OCI-LY1 (cell line): ENCODE data around the gene TBC1D4.

Experiments used
- H2AFZ ChIP-seq: fragments of 200-600 bp; sonication (generic), shearing (Covaris generic); 2 replicates; pipeline ENCODE4 v1.6.0; 2014; ENCODE audit warnings: antibody characterized with exemption, mild to moderate bottlenecking, low read length
- H3F3A ChIP-seq: fragments of 200-600 bp; sonication (generic), shearing (Covaris generic); 2 replicates; pipeline ENCODE4 v1.6.0; 2014; ENCODE audit warnings: mild to moderate bottlenecking, antibody characterized with exemption, low read length, moderate library complexity; ENCODE audit not compliant: insufficient read depth
- H3K27ac ChIP-seq: fragments of 200-600 bp; sonication (generic); 2 replicates; pipeline ENCODE4 v1.5.1; 2014; ENCODE audit warnings: low read length, mixed run types, mild to moderate bottlenecking, low read depth; ENCODE audit not compliant: poor library complexity, severe bottlenecking
- H3K27me3 ChIP-seq: fragments of 200-600 bp; sonication (generic); 2 replicates; pipeline ENCODE4 v1.6.0; 2014; ENCODE audit warnings: antibody characterized with exemption, mild to moderate bottlenecking, low read length, moderate library complexity; ENCODE audit not compliant: insufficient read depth
- H3K36me3 ChIP-seq: fragments of 200-600 bp; sonication (generic); 2 replicates; pipeline ENCODE4 v1.6.1; 2014; ENCODE audit warnings: mild to moderate bottlenecking, antibody characterized with exemption, low read length, moderate library complexity, mixed read lengths; ENCODE audit not compliant: insufficient read depth
- H3K4me1 ChIP-seq: fragments of 200-600 bp; sonication (generic); 2 replicates; pipeline ENCODE4 v1.5.1; 2014; ENCODE audit warnings: mild to moderate bottlenecking, low read length, moderate library complexity; ENCODE audit not compliant: insufficient read depth, severe bottlenecking
- H3K4me2 ChIP-seq: fragments of 200-600 bp; sonication (generic), shearing (Covaris generic); 2 replicates; pipeline ENCODE4 v1.6.1; 2014; ENCODE audit warnings: low read length
- H3K4me3 ChIP-seq: fragments of 200-600 bp; sonication (generic); 2 replicates; pipeline ENCODE4 v1.5.1; 2014; ENCODE audit warnings: low read length, low read depth, mild to moderate bottlenecking, mixed read lengths; ENCODE audit not compliant: poor library complexity, severe bottlenecking
- H3K79me2 ChIP-seq: fragments of 200-600 bp; shearing (Covaris generic); 2 replicates; pipeline ENCODE4 v1.6.1; 2016; ENCODE audit warnings: mixed run types, low read length, mixed read lengths; ENCODE audit not compliant: insufficient read depth
- H3K9ac ChIP-seq: fragments of 200-600 bp; sonication (generic), shearing (Covaris generic); 2 replicates; pipeline ENCODE4 v1.6.1; 2014; ENCODE audit warnings: mild to moderate bottlenecking, low read length, mixed read lengths
- H3K9me2 ChIP-seq: fragments of 200-600 bp; sonication (generic), shearing (Covaris generic); 2 replicates; pipeline ENCODE4 v1.6.1; 2014; ENCODE audit warnings: low read depth, mild to moderate bottlenecking, low read length, mixed read lengths
- H3K9me3 ChIP-seq: fragments of 200-600 bp; shearing (Covaris generic); 2 replicates; pipeline ENCODE4 v1.6.1; 2014; ENCODE audit warnings: low read length, mixed read lengths
- H4K20me1 ChIP-seq: fragments of 200-600 bp; sonication (generic), shearing (Covaris generic); 2 replicates; pipeline ENCODE4 v1.6.0; 2016; ENCODE audit warnings: mild to moderate bottlenecking, low read length; ENCODE audit not compliant: insufficient read depth
- CTCF ChIP-seq: fragments of 200-600 bp; sonication (generic), shearing (Covaris generic); IDR thresholded peaks from 2 replicates; pipeline ENCODE4 v1.5.1; 2017; ENCODE audit warnings: mild to moderate bottlenecking, antibody characterized with exemption, low read length, moderate library complexity, mixed read lengths
- EZH2 ChIP-seq: fragments of 200-600 bp; sonication (generic), shearing (Covaris generic); IDR thresholded peaks from 2 replicates; pipeline ENCODE4 v1.8.0; 2017; ENCODE audit warnings: borderline replicate concordance, mixed run types, mild to moderate bottlenecking, antibody characterized with exemption, low read length, moderate library complexity, mixed read lengths

TBC1D4 gene

GRCh38 chr13:75324413-75324940 lies 157.5 kb downstream of the TBC1D4 start:
- Histone ChIP-seq H3K27me3 (no peaks in the 10 kb centered on the region), H3K9ac (no peak overlapping the region), H3K36me3 (no peaks in the 10 kb centered on the region), H3K4me3 (no peak overlapping the region), H3K9me3 (no peaks in the 10 kb centered on the region), H3K4me1 (no peaks in the 10 kb centered on the region), H3F3A (no peaks in the 10 kb centered on the region), H4K20me1 (no peaks in the 10 kb centered on the region), H3K4me2 (no peak overlapping the region), H3K27ac (no peak overlapping the region), H3K9me2 (no peaks in the 10 kb centered on the region), H3K79me2 (no peaks in the 10 kb centered on the region), H2AFZ (no peak overlapping the region)
- TF ChIP-seq CTCF (no peak), EZH2 (no peak)

- no peak for TF ChIP-seq EZH2
- no peak for TF ChIP-seq CTCF
- Histone ChIP-seq H2AFZ (no peak overlapping the region), H3K4me3 (no peak overlapping the region), H3K9me3 (no peaks in the 10 kb centered on the region), H3K4me2 (no peak overlapping the region), H3K27me3 (no peaks in the 10 kb centered on the region), H3K9ac (no peak overlapping the region), H3K4me1 (no peaks in the 10 kb centered on the region), H3F3A (no peaks in the 10 kb centered on the region), H3K79me2 (no peaks in the 10 kb centered on the region), H3K27ac (no peak overlapping the region), H3K36me3 (no peaks in the 10 kb centered on the region), H3K9me2 (no peaks in the 10 kb centered on the region), H4K20me1 (no peaks in the 10 kb centered on the region)
Observed at GRCh38 chr13:75321084-75321483, 160.9 kb downstream of the TBC1D4 start.

- Histone ChIP-seq H3K36me3 (no peaks in the 10 kb centered on the region), H3F3A (no peaks in the 10 kb centered on the region), H3K4me1 (no peaks in the 10 kb centered on the region), H4K20me1 (no peaks in the 10 kb centered on the region), H3K9ac (no peak overlapping the region), H3K4me3 (no peak overlapping the region), H3K79me2 (no peaks in the 10 kb centered on the region), H3K27ac (no peak overlapping the region), H3K4me2 (no peak overlapping the region), H2AFZ (no peak overlapping the region), H3K27me3 (no peaks in the 10 kb centered on the region), H3K9me3 (no peaks in the 10 kb centered on the region), H3K9me2 (no peaks in the 10 kb centered on the region)
- TF ChIP-seq EZH2 (no peak), CTCF (no peak)
Observed at GRCh38 chr13:75319254-75319653, 162.7 kb downstream of the TBC1D4 start.
